Thymus (tissue), 14 donors: ENCODE measurements around the gene TMCO4. TPM values are rescaled to one million over a fixed set of nuclear protein-coding genes. Genes with fewer than 3 reads are reported as not detected.
A peak's percentile ranks its signal among the peaks of the same experiment; 100 is the strongest.
"Not testable (repeated sequence)": the region's sequence is repeated elsewhere in the genome, so short reads cannot be mapped to it uniquely, and the experiment has no call there.

Experiments used
- DNase-seq, 9 donors: peaks; one replicate each; pipeline ENCODE4 v3.0.0-alpha.2; 2013; ENCODE audit warnings: low spot score in 9 of 9, low read depth in 6 of 9, missing footprints in 1 of 9
- H3K27ac ChIP-seq, 2 donors: one replicate each; pipeline ENCODE4 v1.5.1; 2013; ENCODE audit warnings: control low read depth in 1 of 2, low read depth in 1 of 2, low read length in 1 of 2, mild to moderate bottlenecking in 1 of 2, moderate library complexity in 1 of 2
- H3K27me3 ChIP-seq, 2 donors: one replicate each; pipeline ENCODE4 v1.5.1; 2013; ENCODE audit warnings: low read length in 1 of 2; ENCODE audit not compliant: control insufficient read depth in 2 of 2, insufficient read depth in 1 of 2
- H3K36me3 ChIP-seq, 2 donors: one replicate each; pipeline ENCODE4 v1.5.1; 2013; ENCODE audit warnings: low read length in 1 of 2, mild to moderate bottlenecking in 1 of 2, moderate library complexity in 1 of 2; ENCODE audit not compliant: control insufficient read depth in 2 of 2, insufficient read depth in 2 of 2
- H3K4me1 ChIP-seq, 2 donors: one replicate each; pipeline ENCODE4 v1.5.1; 2013; ENCODE audit warnings: low read length in 2 of 2; ENCODE audit not compliant: control insufficient read depth in 2 of 2, insufficient read depth in 2 of 2
- H3K4me3 ChIP-seq, 2 donors: one replicate each; pipeline ENCODE4 v1.5.1; 2013; ENCODE audit warnings: low read length in 2 of 2, control low read depth in 1 of 2, mild to moderate bottlenecking in 1 of 2
- H3K9me3 ChIP-seq, 2 donors: one replicate each; pipeline ENCODE4 v1.5.1; 2013; ENCODE audit warnings: low read length in 1 of 2, mild to moderate bottlenecking in 1 of 2; ENCODE audit not compliant: control insufficient read depth in 2 of 2, insufficient read depth in 1 of 2
- WGBS: extraction: QIAGEN DNeasy Blood & Tissue Kit; methylation state at CpG from one replicate; pipeline ENCODE4 v1.1.7; 2013; 5-methylcytosine and 5-hydroxymethylcytosine counted together
- long read RNA-seq, 10 donors: transcript quantifications; one replicate each; lab custom pipeline, GENCODE V29; 2026
- polyA plus RNA-seq: library from polyadenylated mRNA; stranded (reverse); fragments of 200-250 nt; gene quantifications from one replicate; pipeline ENCODE4 v1.2.3, GENCODE V29; 2013
- total RNA-seq: library from RNA; stranded (reverse); fragments of 120-200 nt; gene quantifications from one replicate; pipeline ENCODE4 v1.2.4, GENCODE V29; 2013
- donor health status: healthy.

TMCO4 gene
- total RNA-seq (6.0 TPM), polyA plus RNA-seq (11.5 TPM)
- long read RNA-seq, donor 1, result 0 reads
- long read RNA-seq, donor 2, result 0 reads
- long read RNA-seq, donor 3, result 0 reads
- long read RNA-seq, donor 4, partial matches to known transcripts, result 0 of 1 reads
- long read RNA-seq, donor 4, other reads (novel, unspliced or antisense), result 0 of 1 reads
- long read RNA-seq, donor 5, result 0 reads
- long read RNA-seq, donor 6, result 0 reads
- long read RNA-seq, donor 7, result 0 reads
- long read RNA-seq, donor 8, result 0 reads
- long read RNA-seq, donor 9, result 0 reads
- long read RNA-seq, donor 10, result 0 reads

DNA sequence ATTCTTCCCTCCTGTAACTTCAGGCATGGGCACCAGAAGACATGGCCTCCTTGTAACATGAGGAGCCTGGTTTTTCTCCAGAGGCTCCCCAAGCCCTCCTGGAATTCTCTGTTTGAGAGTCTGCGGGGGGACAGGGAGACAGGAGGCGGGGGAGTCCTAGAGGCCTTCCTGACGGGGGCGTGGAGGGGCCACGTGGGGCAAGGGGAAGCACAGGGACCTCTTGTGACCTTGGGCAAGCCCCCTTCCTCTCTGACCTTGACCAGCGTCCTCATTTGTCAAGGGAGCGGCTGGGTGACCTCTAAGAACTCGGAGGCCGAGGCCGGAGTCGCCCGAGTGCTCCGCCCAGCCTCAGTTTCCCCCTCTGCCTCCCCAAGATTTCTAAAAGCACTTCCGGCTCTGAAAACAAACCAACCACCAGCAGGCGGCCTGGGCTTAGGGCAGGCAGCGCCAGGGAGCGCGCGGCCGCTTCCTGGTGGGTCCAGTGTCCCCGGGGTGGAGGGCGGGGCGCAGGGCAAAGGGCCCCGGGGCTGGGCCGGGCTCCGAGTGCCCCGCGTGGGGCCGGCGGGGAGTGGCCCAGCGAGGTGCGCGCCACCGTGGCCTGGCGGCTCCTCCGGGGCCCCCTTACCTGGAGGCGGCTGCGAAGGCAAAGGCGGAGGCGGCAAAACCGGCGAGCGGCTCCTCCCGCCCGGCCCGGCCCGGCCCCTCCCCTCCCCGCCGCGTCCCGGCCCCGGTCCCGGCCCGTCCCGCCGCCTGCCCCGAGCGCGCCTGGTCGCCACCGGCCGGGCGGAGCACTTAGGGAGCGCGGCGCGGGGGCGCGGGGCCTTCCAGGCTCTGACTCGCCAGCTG lies at the start of gene TMCO4:
TMCO4 (minus strand) TSS at position 687 of the 846 bp plus-strand sequence. CDS start 19,158 bp downstream, outside the sequence.
- WGBS, result 3% methylated on average over 70 of the region's 70 CpGs
- DNase-seq, result peak in 6 of 9 donors; percentile 7 to 64 (median 32)

DNA sequence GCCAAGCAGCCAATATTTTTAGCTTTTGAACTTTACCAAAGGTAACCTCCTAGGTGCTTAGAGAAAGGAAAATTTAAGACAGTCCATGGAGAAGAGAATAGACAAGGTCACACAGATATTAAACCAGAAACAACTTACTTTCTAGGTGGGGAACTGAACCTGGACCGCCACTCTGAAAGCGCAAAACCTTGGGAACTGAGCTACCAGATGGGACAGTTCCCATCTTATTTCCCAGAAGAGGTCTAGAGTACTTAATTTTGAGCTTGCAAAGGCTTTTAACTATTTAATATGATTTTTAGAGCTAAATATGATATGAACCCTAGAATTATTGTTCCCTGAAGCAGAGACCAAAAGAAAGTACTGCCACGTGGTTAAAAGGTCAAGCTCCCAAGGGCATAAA lies 49.6 kb upstream of the TMCO4 start:
- H3K9me3 ChIP-seq, H3K4me1 ChIP-seq, DNase-seq, H3K27ac ChIP-seq, H3K36me3 ChIP-seq, H3K4me3 ChIP-seq, H3K27me3 ChIP-seq: not testable (repeated sequence)
- WGBS, result 85% methylated on average over 3 of the region's 3 CpGs

More for the DNA sequence above, at the start of gene TMCO4:
- Histone ChIP-seq H3K4me3 (peak within 1 kb of the TSS; percentile 55 to 85), H3K9me3 (no peaks in the 10 kb centered on the region), H3K27me3 (peaks cover 0 to 9% of the 10 kb centered on the region in 2 donors), H3K4me1 (peaks cover 5 to 12% of the 10 kb centered on the region in 2 donors), H3K36me3 (no peaks in the 10 kb centered on the region), H3K27ac (peak within 1 kb of the TSS; percentile 37 to 84)

DNA sequence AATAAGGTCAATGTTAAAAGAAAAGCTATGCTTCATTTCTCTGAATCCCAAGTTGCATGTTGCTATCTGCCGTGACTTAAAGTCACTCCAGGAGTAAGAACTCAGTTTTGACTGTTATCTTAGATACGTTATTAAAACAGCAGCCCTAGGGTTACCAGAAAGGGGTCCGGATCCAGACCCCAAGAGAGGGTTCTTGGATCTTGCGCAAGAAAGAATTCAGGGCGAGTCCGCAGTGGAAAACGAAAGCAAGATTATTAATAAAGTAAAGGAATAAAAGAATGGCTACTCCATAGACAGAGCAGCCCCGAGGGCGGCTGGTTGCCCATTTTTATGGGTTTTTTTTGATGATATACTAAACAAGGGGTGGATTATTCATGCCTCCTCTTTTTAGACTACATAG lies 47.6 kb upstream of the TMCO4 start:
- not testable (repeated sequence) for DNase-seq, H3K4me3 ChIP-seq, H3K9me3 ChIP-seq, H3K36me3 ChIP-seq, H3K4me1 ChIP-seq, H3K27ac ChIP-seq, H3K27me3 ChIP-seq
- WGBS, result 96% methylated on average over 9 of the region's 9 CpGs

DNA sequence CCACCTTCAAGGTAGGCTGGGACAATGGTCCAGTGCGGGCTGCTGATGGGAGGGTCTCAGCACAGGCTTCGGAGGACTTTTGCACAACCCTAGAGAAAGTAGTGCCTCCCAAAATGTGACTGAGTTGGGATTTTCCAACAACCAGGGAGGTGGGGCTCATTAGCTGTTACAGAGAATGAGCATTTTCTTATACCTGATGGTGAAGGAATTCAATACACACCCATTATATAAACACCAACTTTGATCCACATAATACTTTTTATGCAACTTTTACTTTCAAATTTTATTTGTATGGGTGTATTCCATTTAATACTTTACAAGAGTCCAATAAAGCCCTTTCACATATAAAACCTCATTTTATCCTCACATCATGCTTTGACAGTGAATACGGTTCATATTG lies 46.6 kb upstream of the TMCO4 start:
- Histone ChIP-seq H3K9me3 (no peaks in the 10 kb centered on the region), H3K4me3 (no peak overlapping the region), H3K4me1 (no peaks in the 10 kb centered on the region), H3K27me3 (peaks cover 0 to 9% of the 10 kb centered on the region in 2 donors), H3K27ac (no peak overlapping the region), H3K36me3 (no peaks in the 10 kb centered on the region)
- no peak for DNase-seq
- WGBS, result 96% methylated on average over 3 of the region's 3 CpGs

DNA sequence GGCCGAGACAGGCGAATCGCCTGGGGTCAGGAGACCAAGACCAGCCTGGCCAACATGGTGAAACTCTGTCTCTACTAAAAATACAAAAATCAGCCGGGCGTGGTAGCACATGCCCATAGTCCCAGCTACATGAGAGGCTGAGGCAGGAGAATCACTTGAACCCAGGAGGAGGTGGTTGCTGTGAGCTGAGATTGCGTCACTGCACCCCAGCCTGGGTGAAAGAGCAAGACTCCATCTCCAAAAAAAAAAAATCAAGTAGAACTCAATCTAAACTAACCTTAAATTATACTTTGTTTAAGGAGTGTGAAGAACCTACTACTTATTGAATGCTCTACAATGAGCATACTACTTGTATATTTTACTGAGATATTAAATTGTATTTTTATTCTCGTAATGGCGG lies 45.8 kb upstream of the TMCO4 start:
- Histone ChIP-seq H3K36me3 (no peaks in the 10 kb centered on the region), H3K27ac (no peak overlapping the region), H3K27me3 (peaks cover 0 to 9% of the 10 kb centered on the region in 2 donors), H3K4me1 (no peaks in the 10 kb centered on the region), H3K9me3 (no peaks in the 10 kb centered on the region), H3K4me3 (no peak overlapping the region)
- DNase-seq, result no peak
- 95% methylated on average over 8 of the region's 8 CpGs for WGBS

DNA sequence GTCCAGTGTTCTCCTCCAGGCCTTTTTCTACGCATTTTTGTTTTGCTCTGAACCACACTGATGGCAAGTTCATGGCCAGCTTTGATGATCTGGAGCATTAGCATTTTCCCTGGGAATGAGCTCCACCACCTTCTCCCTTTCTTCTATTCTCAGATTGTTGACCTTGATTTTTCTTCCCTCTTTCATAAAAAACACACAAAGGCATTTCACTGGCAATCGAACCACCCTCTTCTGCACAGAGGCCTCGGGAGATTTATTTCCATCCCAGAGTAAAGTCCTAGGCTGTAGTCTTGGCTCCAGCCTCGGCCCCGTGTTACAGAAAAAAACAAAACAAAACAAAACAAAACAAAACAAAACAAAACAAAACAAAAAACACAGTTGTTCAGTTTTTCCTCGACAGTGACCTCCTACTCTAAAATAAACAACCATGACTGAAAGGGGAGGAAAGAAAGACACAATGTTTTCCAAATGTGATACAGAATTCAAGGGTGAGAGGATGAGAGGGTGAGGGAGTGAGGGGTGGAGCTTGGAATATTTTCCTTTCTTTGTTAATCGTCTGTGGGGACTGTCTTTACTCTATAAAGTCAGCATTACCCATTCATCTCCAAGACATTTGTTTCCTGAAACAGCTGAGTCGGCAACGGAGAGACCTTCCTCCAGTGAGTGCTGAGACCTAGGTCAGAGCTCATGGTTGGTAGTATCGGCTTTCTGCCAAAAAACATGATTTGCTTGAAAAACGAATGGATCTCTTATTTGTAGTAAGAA lies 45.2 kb upstream of the TMCO4 start:
- Histone ChIP-seq H3K36me3 (no peaks in the 10 kb centered on the region), H3K27ac (no peak overlapping the region), H3K27me3 (peaks cover 0 to 9% of the 10 kb centered on the region in 2 donors), H3K9me3 (no peaks in the 10 kb centered on the region), H3K4me1 (no peaks in the 10 kb centered on the region), H3K4me3 (no peak overlapping the region)
- no peak for DNase-seq
- 40% methylated on average over 11 of the region's 11 CpGs for WGBS

DNA sequence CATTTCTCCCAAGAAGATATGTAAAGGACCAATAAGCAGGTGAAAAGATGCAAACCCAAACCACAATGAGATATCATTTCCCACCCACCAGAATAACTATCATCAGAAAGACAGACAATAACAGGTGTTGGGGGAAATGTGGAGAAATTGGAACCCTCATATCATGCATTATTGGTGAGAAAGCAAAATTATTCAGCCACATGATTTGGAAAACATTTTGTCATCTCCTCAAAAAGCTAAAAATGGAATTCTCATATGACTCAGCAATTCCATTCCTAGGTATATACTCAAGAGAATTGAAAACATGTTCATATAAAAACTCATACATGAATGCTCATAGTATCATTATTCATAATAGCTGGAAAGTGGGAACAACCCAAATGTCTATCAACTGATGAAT lies 40.5 kb upstream of the TMCO4 start:
- H3K4me1 ChIP-seq, result no peaks in the 10 kb centered on the region
- H3K27ac ChIP-seq, result no peak overlapping the region
- no peaks in the 10 kb centered on the region for H3K9me3 ChIP-seq
- peaks cover 0 to 2% of the 10 kb centered on the region in 2 donors for H3K27me3 ChIP-seq
- no peak for DNase-seq
- no peak overlapping the region for H3K4me3 ChIP-seq
- H3K36me3 ChIP-seq, result no peaks in the 10 kb centered on the region

DNA sequence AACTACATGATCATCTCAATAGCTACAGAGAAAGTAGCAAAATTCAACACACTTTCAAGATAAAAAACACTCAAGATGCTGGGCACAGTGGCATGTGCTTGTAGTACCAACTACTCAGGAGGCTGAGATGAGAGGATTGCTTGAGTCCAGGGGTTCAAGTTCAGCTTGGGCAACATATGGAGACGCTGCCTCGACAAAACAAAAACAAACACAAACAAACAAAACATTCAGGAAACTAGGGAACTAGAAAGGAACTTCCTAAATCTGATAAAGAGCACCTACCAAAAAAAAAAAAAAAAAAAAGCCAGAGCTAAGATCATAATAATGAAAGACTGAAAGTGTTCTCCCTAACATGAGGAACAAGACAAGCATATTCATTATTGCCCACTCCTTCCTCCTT lies 38.1 kb upstream of the TMCO4 start:
- Histone ChIP-seq H3K4me3 (no peak overlapping the region), H3K9me3 (no peaks in the 10 kb centered on the region), H3K27me3 (no peaks in the 10 kb centered on the region), H3K4me1 (no peaks in the 10 kb centered on the region), H3K36me3 (no peaks in the 10 kb centered on the region), H3K27ac (no peak overlapping the region)
- no peak for DNase-seq
- 33% methylated on average over 2 of the region's 2 CpGs for WGBS

DNA sequence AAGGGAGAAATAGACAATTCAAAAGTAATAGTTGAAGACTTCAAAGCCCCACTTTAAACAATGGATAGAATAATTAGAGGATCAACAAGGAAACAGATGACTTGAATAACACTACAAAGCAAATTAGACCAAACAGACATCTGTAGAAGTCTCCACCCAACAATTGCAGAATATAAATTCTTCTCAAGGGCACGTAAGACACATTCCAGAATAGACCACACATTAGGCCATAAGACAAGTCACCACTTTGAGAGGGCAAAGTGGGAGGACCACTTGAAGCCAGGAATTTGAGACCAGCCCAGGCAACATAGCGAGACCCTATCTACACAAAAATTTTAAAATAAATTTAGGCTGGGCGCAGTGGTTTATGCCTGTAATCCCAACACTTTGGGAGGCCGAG lies 35.9 kb upstream of the TMCO4 start:
- no peaks in the 10 kb centered on the region for H3K4me1 ChIP-seq
- no peaks in the 10 kb centered on the region for H3K36me3 ChIP-seq
- 97% methylated on average over 4 of the region's 4 CpGs for WGBS
- no peak overlapping the region for H3K4me3 ChIP-seq
- DNase-seq, result no peak
- H3K27me3 ChIP-seq, result no peaks in the 10 kb centered on the region
- no peak overlapping the region for H3K27ac ChIP-seq
- peaks cover 0 to 2% of the 10 kb centered on the region in 2 donors for H3K9me3 ChIP-seq
